Measurements from ENCODE around the gene KIF6.

KIF6 gene

DNA sequence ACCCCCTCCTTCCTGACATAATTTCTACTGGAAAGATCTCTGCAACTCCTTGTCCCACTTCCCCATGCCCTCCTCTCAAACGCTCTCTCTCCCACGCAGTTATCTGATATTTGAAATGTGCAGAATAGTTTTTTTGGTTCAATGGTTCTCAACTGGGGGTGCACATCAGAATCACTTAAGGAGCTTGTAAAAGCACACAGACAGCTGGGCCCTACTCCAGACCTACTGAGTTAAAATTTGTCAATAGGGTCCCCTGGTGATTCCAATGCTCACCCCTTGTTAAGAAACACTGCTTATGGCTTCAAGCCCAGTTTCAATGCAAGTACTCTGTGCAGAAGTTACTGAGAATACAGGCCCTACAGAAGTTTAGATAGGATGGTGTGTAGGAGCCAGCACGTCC is 357.5 kb downstream of the KIF6 start:
- no peak for DNase-seq

DNA sequence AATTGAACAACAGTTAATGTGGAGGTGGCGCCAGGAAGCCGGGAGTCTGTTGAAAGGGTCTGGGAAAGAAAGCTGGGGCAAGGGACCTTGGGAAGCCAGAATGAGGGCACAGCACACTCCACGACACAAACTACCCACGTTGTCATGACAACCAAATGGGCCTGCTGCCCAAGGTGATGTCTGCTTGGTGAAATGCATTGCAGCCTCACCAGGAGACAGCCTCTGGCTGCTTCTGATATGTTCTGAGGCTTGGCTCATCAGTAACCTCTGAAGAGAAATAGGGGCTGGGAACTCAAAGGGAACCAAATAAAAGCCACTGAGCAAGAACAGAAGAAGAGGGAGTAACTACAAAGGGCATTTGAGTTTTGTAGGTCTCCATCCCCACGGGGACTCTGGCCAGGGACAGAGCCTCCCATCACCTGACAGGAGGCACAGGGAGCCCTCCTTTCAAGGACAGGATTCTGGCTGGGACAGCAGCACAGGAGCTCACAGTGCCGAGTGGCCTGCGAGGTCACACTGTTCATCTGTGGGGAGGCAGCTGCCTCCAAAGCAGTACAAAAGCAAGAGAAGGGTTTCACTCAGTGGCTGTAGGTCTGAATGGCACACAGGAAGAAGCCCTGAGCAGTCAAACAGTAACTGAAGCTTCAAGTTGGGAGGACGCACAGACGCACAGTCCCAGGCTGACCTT is 358.1 kb downstream of the KIF6 start:
- DNase-seq: no peak

DNA sequence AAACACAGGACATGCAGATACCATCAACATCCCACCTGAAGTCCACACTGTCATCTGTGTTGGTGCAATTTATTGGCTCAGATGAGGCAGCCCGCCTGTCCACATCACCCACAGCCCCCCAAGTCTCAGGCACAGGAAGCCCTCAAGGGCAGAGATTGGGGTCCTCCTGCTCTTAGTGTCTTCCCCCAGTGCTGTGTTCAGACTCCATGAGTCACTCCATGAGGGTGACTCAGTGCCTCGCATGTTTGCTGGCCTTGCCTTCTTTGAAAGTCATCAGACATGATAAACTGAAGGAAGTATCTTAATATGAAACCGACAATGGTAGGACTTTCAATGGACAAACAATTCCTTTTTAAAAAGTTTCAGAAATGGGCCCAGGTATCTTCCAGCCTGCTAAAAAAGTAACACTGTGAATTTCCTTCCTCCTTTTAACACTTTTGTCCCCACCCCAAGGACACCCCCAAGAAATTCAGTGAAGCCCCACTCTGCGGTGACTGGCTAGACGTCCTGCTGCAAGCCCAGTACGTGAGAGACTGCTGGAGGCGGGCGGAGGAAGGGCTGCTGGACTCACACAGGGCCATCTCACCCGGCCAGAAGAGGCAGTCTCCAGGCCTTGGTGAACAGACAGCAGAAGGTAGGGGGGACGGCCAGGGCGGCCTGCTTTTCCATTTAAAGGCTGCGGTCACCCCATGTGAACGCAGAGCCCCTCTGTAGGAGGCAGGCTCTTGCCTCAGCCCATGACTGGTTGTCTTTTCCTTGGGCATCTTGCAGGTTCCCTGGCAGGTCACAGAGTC is 359.7 kb downstream of the KIF6 start:
- DNase-seq: no peak

DNA sequence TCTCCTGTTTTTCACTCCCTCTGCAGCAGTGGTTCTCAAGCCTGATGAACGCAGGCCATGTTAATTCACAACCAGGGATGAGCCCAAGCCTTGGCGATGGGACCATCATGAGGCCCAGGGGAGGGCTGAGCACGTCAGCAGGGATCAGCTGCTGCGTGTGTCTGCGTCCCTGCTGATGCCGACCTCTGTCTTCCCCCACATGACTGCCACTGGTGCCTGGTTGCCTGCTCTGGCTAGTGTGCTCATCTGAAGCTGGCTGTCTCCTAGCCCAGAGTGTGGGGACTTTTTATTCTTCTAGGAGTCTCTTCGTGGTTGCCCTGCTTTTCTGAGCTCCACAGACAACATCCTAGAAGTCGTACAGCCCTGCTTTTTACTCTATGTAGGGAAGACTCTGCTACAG is 361.9 kb downstream of the KIF6 start:
- DNase-seq: no peak

- no peak for DNase-seq
Observed at GRCh38 chr6:39362487-39362865, 362.7 kb downstream of the KIF6 start.

DNA sequence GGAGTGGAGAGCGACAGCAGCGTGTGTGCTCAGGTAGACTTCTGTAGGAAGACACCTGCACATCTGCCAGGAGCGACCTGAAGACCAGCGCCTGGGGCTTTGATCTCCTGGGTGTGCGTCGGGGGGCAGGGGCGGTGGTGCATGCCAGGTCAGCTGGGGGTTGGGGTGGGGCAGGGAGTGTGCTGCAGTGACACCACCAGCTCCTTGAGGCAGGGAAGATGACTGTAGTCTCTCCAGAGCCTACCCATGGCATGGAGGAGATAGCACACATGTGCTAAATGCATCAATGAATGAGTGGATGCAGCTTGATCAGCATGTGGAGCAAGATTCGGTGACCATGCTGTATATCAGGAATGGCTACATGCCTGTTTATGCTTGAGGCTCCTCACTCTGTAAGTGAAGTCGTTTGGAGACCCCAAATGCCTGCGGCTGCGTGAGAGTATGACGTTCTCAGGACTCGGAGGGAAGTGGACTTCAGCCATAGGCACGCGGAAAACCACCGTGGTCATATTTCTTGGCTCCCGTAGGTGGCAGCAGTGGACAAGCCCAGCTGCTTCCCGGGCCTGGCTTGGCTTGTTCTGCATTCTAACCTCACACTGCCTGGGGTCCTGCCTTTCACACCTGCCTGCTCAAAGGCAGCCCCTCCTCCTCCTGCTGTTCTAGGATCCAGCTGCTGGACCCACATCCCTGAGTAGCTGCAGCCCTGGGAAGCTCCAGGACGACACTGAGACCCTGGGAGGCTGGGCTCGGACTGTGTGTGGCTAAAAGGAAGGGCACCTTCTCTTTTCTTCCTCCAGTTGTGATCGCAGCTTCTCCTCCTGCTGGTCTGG is 363.3 kb downstream of the KIF6 start:
- peak; percentile 60 for DNase-seq

- no peak for DNase-seq
Observed at GRCh38 chr6:39360378-39360777, 364.8 kb downstream of the KIF6 start.

DNA sequence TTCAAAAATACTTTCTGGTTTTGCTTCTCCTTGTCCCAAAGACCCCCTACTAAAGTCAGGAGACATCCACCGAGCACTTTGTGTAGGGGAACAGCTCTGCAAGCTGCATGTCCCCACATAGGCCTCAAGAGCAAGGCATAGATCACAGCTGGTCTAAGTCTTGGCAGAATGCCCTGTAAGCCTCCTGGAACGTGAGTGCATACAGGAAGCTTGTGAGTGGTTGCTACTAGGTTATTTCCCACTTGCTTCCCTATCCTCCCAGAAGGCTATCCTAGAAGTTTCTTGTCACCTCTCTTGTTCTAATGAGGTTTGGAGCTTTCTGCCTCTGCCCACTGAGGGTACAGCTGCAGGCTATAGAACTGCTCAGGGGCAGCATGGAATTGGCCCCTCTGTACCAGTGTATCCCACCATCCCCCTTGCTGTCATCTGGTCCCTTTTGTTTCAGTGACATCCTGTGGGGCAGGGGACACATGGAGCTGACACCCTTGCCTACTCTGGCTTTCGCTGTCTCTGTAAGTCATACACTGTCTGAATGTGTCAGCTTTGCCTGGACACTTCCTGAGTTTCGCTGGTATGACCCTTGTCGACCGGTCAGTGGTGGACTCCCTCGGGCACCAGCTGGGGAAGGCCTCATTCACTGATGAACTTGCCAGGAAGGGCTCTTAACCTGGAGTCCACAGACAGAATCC is 367.1 kb downstream of the KIF6 start:
- DNase-seq: peak; percentile 82

GRCh38 chr6:39353698-39354315 is 371.4 kb downstream of the KIF6 start:
- no peak for DNase-seq

GRCh38 chr6:39350723-39351505 is 374.3 kb downstream of the KIF6 start:
- no peak for DNase-seq

GRCh38 chr6:39348740-39349139 is 376.5 kb downstream of the KIF6 start:
- no peak for DNase-seq

GRCh38 chr6:39347906-39348585 is 377.2 kb downstream of the KIF6 start:
- DNase-seq: peak; percentile 33

- peak; percentile 40 for DNase-seq
Observed at GRCh38 chr6:39347206-39347605, 378.0 kb downstream of the KIF6 start.

- DNase-seq: no peak
Observed at GRCh38 chr6:39344821-39345280, 380.4 kb downstream of the KIF6 start.

DNA sequence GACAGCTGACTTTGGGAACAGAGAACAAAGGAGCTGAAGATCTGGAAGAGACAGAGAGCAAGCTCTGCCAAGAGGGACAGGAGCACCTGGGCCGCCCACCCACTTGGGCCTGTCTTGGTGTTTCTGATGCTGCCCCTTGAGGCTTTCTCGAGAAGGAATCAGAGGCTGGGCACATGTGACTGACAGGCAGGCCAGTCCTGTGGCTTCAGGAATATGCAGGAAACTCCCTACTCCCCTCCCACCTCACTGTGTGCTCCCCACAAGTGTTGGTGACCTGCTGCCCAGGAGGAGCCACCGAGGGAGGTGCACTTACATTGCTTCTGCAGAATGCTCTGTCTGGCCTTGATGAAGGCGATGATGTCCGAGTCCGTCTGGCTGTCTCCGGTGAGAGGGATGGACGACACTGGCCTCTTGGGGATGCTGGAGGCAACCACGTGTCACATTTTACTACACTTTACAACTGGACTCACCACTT is 381.8 kb downstream of the KIF6 start:
- DNase-seq: no peak

GRCh38 chr6:39342692-39343395 is 382.4 kb downstream of the KIF6 start:
- peak; percentile 39 for DNase-seq

DNA sequence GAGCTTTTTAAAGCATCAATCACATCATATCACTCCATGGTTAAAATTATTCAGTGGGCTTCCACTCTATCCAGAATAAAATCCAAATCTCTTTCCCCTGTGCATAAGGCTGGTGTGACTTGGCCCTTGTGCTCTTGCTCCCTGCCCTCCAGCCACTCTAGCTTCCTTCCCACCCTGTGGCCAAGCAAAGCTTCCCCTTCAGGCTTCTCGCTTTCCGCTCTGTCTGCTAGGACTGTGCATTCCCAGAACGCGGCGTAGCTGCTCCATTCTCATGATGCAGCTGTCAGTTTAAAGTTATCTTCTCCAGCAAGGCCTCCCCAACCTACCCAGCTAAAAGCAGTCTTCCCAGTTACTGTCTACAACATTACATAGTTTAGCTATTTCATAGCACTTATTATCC is 383.3 kb downstream of the KIF6 start:
- no peak for DNase-seq

- DNase-seq: no peak
Observed at GRCh38 chr6:39341352-39341751, 383.9 kb downstream of the KIF6 start.

DNA sequence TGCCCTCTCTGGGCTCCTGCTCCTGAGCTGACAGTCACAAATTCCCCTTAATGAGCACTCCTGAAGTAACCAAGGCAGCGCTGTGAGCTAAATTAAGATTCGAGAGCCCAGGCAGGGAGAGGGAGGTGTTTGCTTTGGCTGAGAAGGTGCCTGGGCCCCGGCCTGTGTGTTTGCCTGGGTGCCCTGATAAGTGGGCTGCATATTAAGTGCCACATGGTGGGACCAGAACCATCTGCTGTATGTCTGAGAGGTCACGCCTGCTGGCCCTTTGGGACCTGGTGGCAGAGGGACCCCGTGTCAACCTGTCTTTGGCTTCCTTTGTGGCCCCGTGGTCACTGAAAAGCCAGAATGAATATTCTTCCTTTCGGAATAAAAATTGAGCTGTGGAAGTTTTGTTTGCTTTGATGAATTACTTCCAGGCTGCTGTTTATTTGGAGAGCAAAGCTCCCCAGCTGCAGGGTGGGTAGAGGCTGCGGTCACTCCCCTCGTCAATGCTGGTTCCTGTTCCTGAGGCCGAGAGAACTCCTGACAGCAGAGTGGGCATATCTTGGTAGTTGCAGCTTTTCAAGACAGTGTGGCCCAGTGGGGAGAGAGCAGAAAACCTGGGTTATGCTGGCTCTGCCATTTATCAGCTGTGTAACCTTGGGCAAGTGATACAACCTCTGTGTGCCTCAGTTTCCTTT is 385.2 kb downstream of the KIF6 start:
- DNase-seq: peak; percentile 95
